Neural progenitor cell (in vitro differentiated cells): Measurements from ENCODE around the gene PEX14. TPM values are rescaled to one million over a fixed set of nuclear protein-coding genes. Genes with fewer than 3 reads are reported as not detected.

Source experiments
- DNase-seq: peaks from one replicate; pipeline ENCODE4 v3.0.0-alpha.2; 2016; ENCODE audit warnings: low spot score
- H2AFZ ChIP-seq: fragments of 200-600 bp; sonication (generic); replicated peaks from 2 replicates; pipeline ENCODE4 v1.6.1; 2016; ENCODE audit warnings: antibody characterized with exemption
- H3F3A ChIP-seq: fragments of 200-600 bp; sonication (generic); 2 replicates; pipeline ENCODE4 v1.6.1; 2016; ENCODE audit warnings: antibody characterized with exemption, low read depth
- H3K27ac ChIP-seq: fragments of 200-600 bp; sonication (generic); 2 replicates; pipeline ENCODE4 v1.5.1; 2016; ENCODE audit warnings: mild to moderate bottlenecking
- H3K27me3 ChIP-seq: fragments of 200-600 bp; sonication (generic); 2 replicates; pipeline ENCODE4 v1.6.1; 2016; ENCODE audit warnings: mild to moderate bottlenecking, moderate library complexity
- H3K36me3 ChIP-seq: fragments of 200-600 bp; sonication (generic); 2 replicates; pipeline ENCODE4 v1.5.1; 2016
- H3K4me1 ChIP-seq: fragments of 200-600 bp; sonication (generic); 2 replicates; pipeline ENCODE4 v1.6.1; 2016; ENCODE audit warnings: mixed run types
- H3K4me2 ChIP-seq: fragments of 200-600 bp; sonication (generic); 2 replicates; pipeline ENCODE4 v1.6.1; 2016
- H3K4me3 ChIP-seq: fragments of 200-600 bp; sonication (generic); 2 replicates; pipeline ENCODE4 v1.5.1; 2016
- H3K79me2 ChIP-seq: fragments of 200-600 bp; sonication (generic); 2 replicates; pipeline ENCODE4 v1.6.1; 2016; ENCODE audit warnings: low read depth
- H3K9ac ChIP-seq: fragments of 200-600 bp; sonication (generic); 2 replicates; pipeline ENCODE4 v1.6.1; 2016
- H3K9me3 ChIP-seq: fragments of 200-600 bp; sonication (generic); 2 replicates; pipeline ENCODE4 v1.5.1; 2016; ENCODE audit warnings: low read depth
- H4K20me1 ChIP-seq: fragments of 200-600 bp; sonication (generic); 2 replicates; pipeline ENCODE4 v1.6.1; 2016; ENCODE audit warnings: low read depth
- H3K27ac Mint-ChIP-seq: 3 replicates; pipeline ENCODE4 v1.8.0; 2021; ENCODE audit warnings: mixed read lengths
- H3K27me3 Mint-ChIP-seq: 2 replicates; pipeline ENCODE4 v1.8.0; 2022; ENCODE audit warnings: low read depth, mild to moderate bottlenecking, inconsistent platforms, moderate library complexity, mixed read lengths; ENCODE audit not compliant: insufficient read depth
- H3K36me3 Mint-ChIP-seq: 3 replicates; pipeline ENCODE4 v1.8.0; 2021; ENCODE audit warnings: mixed read lengths
- H3K4me1 Mint-ChIP-seq: 3 replicates; pipeline ENCODE4 v1.8.0; 2021; ENCODE audit warnings: mixed read lengths
- H3K4me3 Mint-ChIP-seq: 3 replicates; pipeline ENCODE4 v1.8.0; 2021; ENCODE audit warnings: mild to moderate bottlenecking, moderate library complexity, mixed read lengths
- H3K9me3 Mint-ChIP-seq: 3 replicates; pipeline ENCODE4 v1.8.0; 2020; ENCODE audit warnings: mixed read lengths
- CTCF ChIP-seq: fragments of 200-600 bp; sonication (generic); IDR thresholded peaks from 2 replicates; pipeline ENCODE4 v1.5.1; 2017; ENCODE audit warnings: antibody characterized with exemption, mild to moderate bottlenecking
- EZH2 ChIP-seq: fragments of 200-600 bp; sonication (generic); IDR thresholded peaks from 2 replicates; pipeline ENCODE4 v1.6.1; 2017; ENCODE audit warnings: antibody characterized with exemption, mild to moderate bottlenecking, moderate library complexity
- EZH2phosphoT487 ChIP-seq: fragments of 200-600 bp; sonication (generic); IDR thresholded peaks from 2 replicates; pipeline ENCODE4 v1.6.1; 2017; ENCODE audit warnings: antibody characterized with exemption
- total RNA-seq: library from RNA; depleted of rRNA; stranded (reverse); fragments of >200 nt; gene quantifications from 2 replicates; pipeline ENCODE4 v1.2.3, GENCODE V29; 2015; ENCODE audit warnings: low replicate concordance

PEX14 gene
- total RNA-seq, 1 donor from 2014 or later: 9.3 TPM

DNA sequence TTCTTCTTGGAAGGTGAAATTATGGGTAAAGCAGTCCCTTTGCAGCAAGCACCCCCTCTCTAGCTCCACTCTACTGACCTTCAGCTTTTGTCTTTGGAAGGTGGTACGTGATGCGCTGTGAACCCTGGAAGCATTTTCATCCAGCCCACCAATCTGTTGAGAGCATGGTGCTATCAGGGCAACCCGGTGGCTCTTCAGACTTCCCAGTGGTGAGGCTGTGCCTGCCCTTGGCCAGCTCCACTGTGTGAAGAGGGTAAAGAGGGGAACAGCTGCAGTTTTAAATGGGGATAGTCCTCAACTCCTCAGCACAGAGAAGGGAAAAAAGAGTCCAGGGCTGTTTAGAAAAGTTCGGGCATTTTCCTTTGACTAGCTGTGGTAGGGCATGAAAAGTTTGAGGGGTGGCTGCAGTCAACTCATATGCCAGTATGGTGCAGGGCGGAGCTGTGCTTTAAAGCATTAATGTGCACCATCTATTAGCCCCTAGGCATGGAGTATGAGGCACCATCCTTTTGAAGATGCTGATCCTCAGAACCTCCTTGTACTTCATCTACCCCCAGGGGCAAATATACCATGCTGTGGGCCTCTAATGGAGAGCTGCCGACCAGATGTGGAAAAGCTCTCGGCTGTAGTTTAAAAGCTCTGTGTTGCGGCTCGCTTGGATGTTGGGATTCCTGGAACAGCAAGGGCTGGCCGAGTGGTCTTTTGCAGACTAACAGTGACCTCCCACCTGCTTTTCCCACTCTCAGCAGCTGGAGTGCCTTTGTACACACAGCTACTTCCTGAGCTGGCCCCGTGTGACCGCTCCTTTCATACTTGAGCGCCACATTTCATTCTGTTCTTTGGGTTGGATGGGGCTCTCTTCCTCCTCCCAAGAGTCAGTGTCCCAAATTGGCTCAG lies 123.0 kb downstream of the PEX14 start:
- Mint-ChIP-seq H3K4me1 (peaks cover 73% of the 10 kb centered on the region), H3K9me3 (no peaks in the 10 kb centered on the region), H3K27me3 (peaks cover 2% of the 10 kb centered on the region), H3K36me3 (no peaks in the 10 kb centered on the region), H3K27ac (peak overlapping the region; percentile 28), H3K4me3 (no peak overlapping the region)
- H3K79me2 ChIP-seq: peaks cover 4% of the 10 kb centered on the region
- H3K9ac ChIP-seq: no peak overlapping the region
- TF ChIP-seq CTCF: no peak
- no peak for TF ChIP-seq EZH2phosphoT487
- peaks cover 43% of the 10 kb centered on the region for H4K20me1 ChIP-seq
- H3K27ac ChIP-seq: no peak overlapping the region
- no peak overlapping the region for H2AFZ ChIP-seq
- H3K4me2 ChIP-seq: no peak overlapping the region
- DNase-seq: peak; percentile 27
- H3K27me3 ChIP-seq: no peaks in the 10 kb centered on the region
- H3K9me3 ChIP-seq: no peaks in the 10 kb centered on the region
- no peaks in the 10 kb centered on the region for H3K36me3 ChIP-seq
- peaks cover 42% of the 10 kb centered on the region for H3K4me1 ChIP-seq
- no peak overlapping the region for H3K4me3 ChIP-seq
- H3F3A ChIP-seq: peaks cover 16% of the 10 kb centered on the region

- no peaks in the 10 kb centered on the region for H3K9me3 Mint-ChIP-seq
- peaks cover 2% of the 10 kb centered on the region for H3K27me3 Mint-ChIP-seq
- Histone ChIP-seq H3K9me3 (no peaks in the 10 kb centered on the region), H3K9ac (no peak overlapping the region), H2AFZ (no peak overlapping the region), H4K20me1 (peaks cover 39% of the 10 kb centered on the region), H3K36me3 (no peaks in the 10 kb centered on the region), H3K27ac (no peak overlapping the region), H3K27me3 (no peaks in the 10 kb centered on the region), H3F3A (peaks cover 12% of the 10 kb centered on the region), H3K4me3 (no peak overlapping the region), H3K79me2 (peaks cover 1% of the 10 kb centered on the region), H3K4me2 (no peak overlapping the region), H3K4me1 (peaks cover 36% of the 10 kb centered on the region)
- DNase-seq: no peak
- H3K4me1 Mint-ChIP-seq: peaks cover 69% of the 10 kb centered on the region
- peaks cover 2% of the 10 kb centered on the region for H3K36me3 Mint-ChIP-seq
- peak overlapping the region; percentile 28 for H3K27ac Mint-ChIP-seq
- no peak overlapping the region for H3K4me3 Mint-ChIP-seq
- TF ChIP-seq CTCF: peak; percentile 33
- no peak for TF ChIP-seq EZH2phosphoT487
Measured at GRCh38 chr1:10598389-10598702, 123.6 kb downstream of the PEX14 start.

DNA sequence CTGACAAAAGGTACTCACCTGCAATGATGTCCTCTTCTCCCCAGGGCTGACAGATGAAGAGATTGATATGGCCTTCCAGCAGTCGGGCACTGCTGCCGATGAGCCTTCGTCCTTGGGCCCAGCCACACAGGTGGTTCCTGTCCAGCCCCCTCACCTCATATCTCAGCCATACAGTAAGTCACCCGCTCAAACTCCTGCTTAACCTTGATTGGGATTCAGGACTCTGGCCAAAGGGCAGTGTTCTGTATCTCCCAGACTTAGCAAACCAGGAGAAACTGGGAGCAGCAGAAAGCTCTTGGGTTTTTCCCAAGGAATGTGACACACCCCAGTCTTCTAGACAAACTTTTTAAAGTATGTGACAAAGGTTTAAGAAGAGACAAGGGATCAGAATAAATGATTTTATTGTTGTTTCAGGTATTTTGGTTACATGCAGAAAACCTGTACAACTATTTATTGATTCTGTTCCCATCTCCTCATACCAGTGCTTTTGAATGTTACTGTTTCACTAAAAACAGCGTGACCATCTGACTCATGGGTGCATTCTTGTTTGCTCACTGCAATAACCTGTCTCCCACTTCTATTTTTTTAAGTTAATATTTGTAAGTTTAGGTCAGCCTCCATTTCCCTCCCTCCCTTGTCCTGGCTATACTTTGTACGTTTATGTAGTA lies 124.6 kb downstream of the PEX14 start:
- DNase-seq: no peak
- Histone ChIP-seq H2AFZ (no peak overlapping the region), H3K9me3 (no peaks in the 10 kb centered on the region), H3K4me2 (no peak overlapping the region), H3K9ac (no peak overlapping the region), H3K4me3 (no peak overlapping the region), H3K27ac (no peak overlapping the region), H3K79me2 (no peaks in the 10 kb centered on the region), H3K27me3 (no peaks in the 10 kb centered on the region), H4K20me1 (peaks cover 35% of the 10 kb centered on the region), H3K4me1 (peaks cover 30% of the 10 kb centered on the region), H3F3A (peaks cover 7% of the 10 kb centered on the region), H3K36me3 (no peaks in the 10 kb centered on the region)
- no peak overlapping the region for H3K27ac Mint-ChIP-seq
- H3K36me3 Mint-ChIP-seq: peaks cover 2% of the 10 kb centered on the region
- H3K4me1 Mint-ChIP-seq: peaks cover 68% of the 10 kb centered on the region
- no peaks in the 10 kb centered on the region for H3K9me3 Mint-ChIP-seq
- H3K27me3 Mint-ChIP-seq: peaks cover 3% of the 10 kb centered on the region
- TF ChIP-seq EZH2: no peak
- no peak for TF ChIP-seq EZH2phosphoT487
- TF ChIP-seq CTCF: no peak
- no peak overlapping the region for H3K4me3 Mint-ChIP-seq
